Activated CD4-positive, CD25-positive, alpha-beta regulatory T cell treated with anti-CD3 and anti-CD28 coated beads, Interleukin-2, amount 50 U/mL, for 72 hours (primary cell): ENCODE measurements around the gene STARD7.
A peak's percentile ranks its signal among the peaks of the same experiment; 100 is the strongest.
"Not testable (repeated sequence)": the region's sequence is repeated elsewhere in the genome, so short reads cannot be mapped to it uniquely, and the experiment has no call there.

Experiments used
- DNase-seq: peaks from one replicate; pipeline ENCODE4 v3.0.0; 2021

The STARD7 gene, protein sequence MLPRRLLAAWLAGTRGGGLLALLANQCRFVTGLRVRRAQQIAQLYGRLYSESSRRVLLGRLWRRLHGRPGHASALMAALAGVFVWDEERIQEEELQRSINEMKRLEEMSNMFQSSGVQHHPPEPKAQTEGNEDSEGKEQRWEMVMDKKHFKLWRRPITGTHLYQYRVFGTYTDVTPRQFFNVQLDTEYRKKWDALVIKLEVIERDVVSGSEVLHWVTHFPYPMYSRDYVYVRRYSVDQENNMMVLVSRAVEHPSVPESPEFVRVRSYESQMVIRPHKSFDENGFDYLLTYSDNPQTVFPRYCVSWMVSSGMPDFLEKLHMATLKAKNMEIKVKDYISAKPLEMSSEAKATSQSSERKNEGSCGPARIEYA

GRCh38 chr2:96208143-96209010, at the start of gene STARD7:
STARD7 (minus strand) TSS chr2:96208827; CDS start chr2:96208434, 393 bp downstream.
- DNase-seq: peak; percentile 99

GRCh38 chr2:96257744-96258143, 49.1 kb upstream of the STARD7 start:
- DNase-seq: not testable (repeated sequence)

GRCh38 chr2:96256611-96257113, 48.0 kb upstream of the STARD7 start:
- DNase-seq: no peak

- DNase-seq: no peak
Measured at GRCh38 chr2:96254571-96254970, 45.9 kb upstream of the STARD7 start.

DNA sequence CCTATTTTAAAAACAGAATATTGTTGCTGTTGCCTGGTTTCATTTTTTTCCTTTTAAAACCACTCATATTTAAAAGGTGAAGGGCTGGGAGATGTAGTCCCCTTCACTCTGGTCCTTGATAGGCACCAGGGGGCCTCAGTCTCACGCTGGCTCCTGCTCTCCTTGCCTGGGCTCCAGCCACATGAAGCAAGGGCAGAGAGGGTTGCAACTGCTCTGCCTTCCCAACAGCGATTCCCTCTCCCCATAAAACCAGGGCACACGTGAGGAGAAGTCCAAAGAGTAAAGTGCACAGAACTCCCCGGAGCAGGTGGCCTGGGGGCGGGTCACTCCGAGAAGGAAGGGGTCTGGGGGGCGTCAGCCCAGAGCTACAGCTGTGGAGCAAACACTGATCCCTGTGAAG, 44.4 kb upstream of the STARD7 start:
- DNase-seq: no peak

- no peak for DNase-seq
Measured at GRCh38 chr2:96252526-96252925, 43.9 kb upstream of the STARD7 start.

DNA sequence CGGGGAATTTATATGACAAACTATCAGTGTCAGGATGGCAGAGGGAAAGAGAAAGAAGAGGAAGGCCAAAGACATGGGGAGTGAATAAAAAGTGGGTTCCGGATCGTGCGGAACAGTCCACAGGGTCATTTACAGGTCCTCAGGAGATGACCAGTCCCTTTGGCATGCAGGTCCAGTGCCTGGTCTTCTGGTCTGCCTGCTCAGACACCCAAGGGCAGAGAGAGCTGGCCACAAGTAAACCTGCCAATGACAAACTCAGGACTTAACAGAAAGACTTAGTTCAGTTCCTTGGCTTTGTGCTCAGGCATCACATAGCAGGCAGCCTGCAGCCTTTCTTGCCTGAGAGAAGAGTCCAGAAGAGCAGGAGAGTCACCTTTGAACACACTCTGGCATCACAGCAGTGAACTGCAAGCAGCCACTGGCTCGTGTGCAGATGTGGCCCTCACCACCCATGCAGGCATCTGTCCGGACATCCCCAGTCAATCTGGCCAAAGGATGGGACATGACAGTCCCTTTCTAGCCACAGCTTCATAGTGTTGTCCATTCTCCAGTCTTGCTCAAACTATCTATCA, 43.2 kb upstream of the STARD7 start:
- DNase-seq: no peak

DNA sequence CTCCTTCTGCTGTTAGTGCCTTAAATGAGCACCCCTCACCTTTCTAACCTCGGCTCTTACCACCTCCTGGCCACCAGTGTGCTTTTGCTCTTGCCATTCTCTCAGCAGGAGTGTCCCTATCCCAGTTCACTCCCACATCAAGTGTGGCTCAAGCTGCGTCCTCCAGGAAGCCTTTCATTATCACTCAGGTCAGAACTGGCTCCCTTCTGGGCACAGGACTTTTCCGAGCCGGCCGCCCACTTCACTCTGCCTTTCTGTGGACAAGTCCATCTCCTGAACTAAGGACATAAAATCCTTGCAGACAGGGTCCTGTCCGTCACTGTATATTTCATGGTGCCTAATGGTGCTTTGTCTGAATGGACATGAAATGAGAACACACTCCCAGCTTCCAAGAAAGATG, 41.6 kb upstream of the STARD7 start:
- no peak for DNase-seq

DNA sequence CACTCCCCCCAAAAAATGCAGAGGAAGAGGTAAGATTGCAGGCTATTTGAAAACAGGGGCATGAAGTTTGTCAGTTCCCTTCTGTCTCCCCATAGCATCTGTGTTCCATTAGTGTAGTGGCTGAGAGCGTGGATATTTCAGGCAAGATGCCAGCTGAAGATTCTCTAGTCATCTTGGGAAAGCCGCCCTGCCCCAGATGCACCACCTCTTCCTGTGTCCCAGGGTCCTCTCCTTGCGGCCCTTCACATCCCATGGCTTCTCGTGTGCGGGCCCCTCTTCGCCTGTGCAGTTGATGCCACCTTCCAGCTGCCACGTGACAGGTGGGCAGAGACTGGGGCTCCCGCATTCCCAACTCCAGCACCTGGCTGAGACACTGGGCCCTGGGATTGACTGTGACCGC, 41.0 kb upstream of the STARD7 start:
- no peak for DNase-seq

DNA sequence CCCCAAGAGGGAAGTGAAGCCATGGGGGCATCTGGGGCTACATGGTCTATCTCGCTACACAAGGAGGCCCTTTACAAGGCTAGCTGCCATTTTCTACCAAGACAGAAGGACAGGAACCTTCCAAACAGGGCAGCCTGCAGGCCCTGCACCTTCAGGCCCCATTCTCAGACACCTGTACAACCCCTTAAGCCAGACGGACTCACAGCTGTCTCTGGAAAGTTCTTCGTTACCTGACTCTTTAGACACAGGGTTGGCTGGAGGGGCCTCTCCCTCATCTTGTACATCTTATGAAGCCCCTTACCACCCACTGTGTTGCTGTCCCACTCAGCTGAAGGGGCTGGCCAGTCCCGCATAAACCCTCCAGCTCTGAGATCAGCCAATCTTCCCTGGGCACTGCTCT, 40.0 kb upstream of the STARD7 start:
- DNase-seq: no peak

DNA sequence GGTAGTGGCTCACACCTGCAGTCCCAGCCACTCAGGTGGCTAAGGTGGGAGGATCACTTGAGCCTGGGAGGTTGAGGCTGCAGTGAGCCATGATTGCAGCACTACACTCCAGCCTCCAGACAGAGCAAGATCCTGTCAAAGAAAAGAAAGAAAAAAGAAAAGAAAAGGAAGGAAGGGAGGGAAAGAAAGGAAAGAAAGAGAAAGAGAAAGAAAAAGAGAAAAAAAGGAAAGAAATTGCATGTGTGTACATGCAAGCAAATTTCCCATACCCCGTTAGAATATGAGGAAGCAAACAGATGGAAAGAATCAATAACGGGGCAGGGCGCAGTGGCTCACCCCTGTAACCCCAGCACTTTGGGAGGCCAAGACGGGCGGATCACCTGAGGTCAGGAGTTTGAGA, 39.3 kb upstream of the STARD7 start:
- DNase-seq: no peak

GRCh38 chr2:96247009-96247408, 38.4 kb upstream of the STARD7 start:
- DNase-seq: no peak

DNA sequence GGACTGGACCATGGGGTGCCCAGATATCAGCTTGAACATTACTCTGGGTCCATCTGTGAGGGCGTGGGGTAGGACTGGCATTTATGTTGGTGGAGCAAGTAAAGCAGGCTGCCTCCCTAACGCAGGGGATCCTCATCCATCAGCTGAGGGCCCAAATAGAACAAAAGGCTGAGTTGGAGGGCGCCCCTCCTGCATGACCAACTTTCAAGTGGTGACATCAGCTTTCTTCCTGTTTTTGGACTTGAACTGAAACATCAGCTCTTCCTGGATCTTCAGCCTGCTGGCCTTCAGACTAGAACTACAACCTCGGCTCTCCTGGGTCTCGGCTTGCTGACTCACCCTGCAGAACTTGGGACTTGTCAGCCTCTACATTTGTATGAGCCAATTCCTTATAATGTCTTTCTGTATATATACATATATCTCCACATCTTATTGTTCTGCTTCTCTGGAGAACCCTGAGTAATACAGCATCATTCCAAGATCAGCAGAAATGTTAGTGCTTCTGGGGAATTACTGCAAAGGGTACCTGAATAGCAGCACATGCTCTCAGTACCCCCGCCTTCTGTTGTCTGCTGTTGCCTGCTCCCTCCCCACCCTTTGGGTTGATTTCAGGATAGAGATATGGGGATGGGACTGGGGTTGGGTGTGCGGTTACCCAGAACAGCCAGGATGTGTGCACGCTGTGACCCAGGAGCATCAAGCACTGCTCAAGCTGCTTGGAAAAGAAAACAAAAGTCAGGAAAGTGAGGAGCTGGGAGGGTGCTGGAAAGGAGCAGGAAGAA, 37.2 kb upstream of the STARD7 start:
- DNase-seq: no peak

DNA sequence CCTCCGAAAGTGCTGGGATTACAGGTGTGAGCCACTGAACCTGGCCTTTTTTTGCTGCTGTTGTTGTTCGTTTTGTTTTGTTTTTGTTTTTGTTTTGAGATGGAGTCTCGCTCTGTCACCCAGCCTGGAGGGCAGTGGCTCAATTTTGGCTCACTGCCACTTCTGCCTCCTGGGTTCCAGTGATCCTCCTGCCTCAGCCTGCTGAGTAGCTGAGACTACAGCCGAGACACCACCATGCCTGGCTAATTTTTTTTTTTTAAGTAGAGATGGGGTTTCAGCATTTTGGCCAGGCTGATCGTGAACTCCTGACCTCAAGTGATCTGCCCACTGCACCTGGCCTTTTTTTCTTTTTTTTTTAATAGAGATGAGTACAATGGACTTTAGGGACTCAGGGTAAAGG, 35.2 kb upstream of the STARD7 start:
- DNase-seq: no peak

GRCh38 chr2:96241900-96242611, 33.4 kb upstream of the STARD7 start:
- peak; percentile 50 for DNase-seq

GRCh38 chr2:96241227-96241626, 32.6 kb upstream of the STARD7 start:
- DNase-seq: no peak

- DNase-seq: no peak
Measured at GRCh38 chr2:96240341-96241038, 31.9 kb upstream of the STARD7 start.

DNA sequence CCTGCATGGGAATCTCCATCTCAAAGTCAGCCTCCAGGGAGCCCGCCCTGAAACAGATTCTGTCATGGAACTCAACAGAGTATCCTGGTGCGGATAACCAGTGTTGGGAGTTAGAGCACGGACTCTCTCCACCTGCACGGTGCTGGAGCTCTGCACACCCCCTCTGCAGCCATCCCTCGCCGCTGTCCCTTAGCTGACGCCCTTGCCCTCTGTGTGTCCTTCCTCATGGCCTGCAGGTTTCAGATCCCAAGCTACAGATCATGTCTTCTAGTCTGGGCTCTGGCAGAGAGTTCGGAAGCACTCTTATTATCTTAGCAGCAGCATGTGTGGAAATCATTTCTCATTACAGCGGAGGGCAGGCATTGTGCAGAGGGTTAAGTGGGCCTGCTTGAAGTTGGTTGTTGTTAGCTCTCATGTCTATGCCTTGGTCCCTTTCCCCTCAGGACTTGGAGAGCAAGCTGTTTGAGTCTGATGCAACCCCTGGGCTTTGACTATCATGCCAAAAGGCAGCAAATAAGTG, 31.2 kb upstream of the STARD7 start:
- DNase-seq: no peak

- no peak for DNase-seq
Measured at GRCh38 chr2:96239091-96239490, 30.5 kb upstream of the STARD7 start.

DNA sequence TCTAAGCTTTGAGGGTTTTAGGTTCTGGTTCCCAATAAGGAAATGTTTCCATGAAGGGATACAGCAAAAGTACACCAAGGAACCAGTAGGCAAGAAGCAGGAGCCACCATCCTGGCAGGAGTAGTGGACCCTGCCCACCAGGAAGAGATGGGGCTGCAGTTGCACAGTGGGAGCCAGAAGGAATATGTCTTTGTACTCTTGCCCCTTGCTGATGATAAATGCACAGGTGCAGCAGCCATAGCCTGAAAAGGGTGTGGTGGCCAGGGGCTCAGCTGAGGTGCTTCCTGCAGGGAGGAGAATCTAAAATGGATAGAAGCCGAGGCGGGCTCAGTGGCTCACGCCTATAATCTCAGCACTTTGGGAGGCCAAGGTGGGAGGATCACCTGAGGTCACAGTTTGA, 29.6 kb upstream of the STARD7 start:
- DNase-seq: no peak

GRCh38 chr2:96236882-96237281, 28.3 kb upstream of the STARD7 start:
- DNase-seq: no peak
